ENCODE data around the gene ZNF174. TPM values are rescaled to one million over a fixed set of nuclear protein-coding genes. Genes with fewer than 3 reads are reported as not detected.
A peak's percentile ranks its signal among the peaks of the same experiment; 100 is the strongest.

ZNF174 gene
- total RNA-seq, 1 donor from 2014 or later = 7.7 TPM

DNA sequence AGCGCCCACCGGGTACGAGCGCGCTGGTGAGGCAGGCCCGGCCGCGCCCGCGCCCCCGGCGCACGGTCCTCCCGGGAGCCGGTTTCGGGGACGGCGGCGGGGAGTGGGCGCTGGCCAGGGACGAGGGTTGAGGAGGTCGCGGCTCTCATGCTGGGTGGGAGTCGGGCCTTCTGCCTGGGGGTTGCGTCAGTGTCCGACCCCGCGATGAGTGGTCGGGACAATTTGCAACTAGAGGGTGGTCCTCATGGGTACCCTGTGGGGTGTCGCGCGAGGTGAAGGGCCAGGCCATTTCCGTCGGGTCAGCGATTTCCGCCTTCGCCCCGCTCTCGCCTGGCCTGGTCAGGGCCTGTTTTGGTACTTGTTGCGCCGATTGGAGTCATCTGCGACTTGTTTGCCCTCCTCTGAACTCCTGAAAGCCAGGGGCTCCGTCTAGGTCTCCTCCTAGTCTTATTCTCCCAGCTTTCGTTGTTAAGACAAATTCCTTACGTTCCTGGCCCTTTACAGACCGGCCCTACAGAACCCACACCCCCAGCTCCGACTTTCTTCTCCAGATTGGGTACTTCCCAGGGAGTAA lies 57.4 kb downstream of the ZNF174 start:
- ATAC-seq (peak; percentile 2), DNase-seq (peak; percentile 75)
- H3K27ac ChIP-seq = peak overlapping the region; percentile 99
- TF ChIP-seq, protein P1, sequence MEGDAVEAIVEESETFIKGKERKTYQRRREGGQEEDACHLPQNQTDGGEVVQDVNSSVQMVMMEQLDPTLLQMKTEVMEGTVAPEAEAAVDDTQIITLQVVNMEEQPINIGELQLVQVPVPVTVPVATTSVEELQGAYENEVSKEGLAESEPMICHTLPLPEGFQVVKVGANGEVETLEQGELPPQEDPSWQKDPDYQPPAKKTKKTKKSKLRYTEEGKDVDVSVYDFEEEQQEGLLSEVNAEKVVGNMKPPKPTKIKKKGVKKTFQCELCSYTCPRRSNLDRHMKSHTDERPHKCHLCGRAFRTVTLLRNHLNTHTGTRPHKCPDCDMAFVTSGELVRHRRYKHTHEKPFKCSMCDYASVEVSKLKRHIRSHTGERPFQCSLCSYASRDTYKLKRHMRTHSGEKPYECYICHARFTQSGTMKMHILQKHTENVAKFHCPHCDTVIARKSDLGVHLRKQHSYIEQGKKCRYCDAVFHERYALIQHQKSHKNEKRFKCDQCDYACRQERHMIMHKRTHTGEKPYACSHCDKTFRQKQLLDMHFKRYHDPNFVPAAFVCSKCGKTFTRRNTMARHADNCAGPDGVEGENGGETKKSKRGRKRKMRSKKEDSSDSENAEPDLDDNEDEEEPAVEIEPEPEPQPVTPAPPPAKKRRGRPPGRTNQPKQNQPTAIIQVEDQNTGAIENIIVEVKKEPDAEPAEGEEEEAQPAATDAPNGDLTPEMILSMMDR (IDR thresholded peaks at IDR 0.05) = no peak
- intact Hi-C loops (cut with DNase I) = no loop called here
- H3K4me3 ChIP-seq = peak overlapping the region; percentile 86
- no peaks in the 10 kb centered on the region for H3K27me3 ChIP-seq
- H3K9me3 ChIP-seq = no peaks in the 10 kb centered on the region
- no peaks in the 10 kb centered on the region for H3K36me3 ChIP-seq
- H3K4me1 ChIP-seq = peaks cover 50% of the 10 kb centered on the region

DNA sequence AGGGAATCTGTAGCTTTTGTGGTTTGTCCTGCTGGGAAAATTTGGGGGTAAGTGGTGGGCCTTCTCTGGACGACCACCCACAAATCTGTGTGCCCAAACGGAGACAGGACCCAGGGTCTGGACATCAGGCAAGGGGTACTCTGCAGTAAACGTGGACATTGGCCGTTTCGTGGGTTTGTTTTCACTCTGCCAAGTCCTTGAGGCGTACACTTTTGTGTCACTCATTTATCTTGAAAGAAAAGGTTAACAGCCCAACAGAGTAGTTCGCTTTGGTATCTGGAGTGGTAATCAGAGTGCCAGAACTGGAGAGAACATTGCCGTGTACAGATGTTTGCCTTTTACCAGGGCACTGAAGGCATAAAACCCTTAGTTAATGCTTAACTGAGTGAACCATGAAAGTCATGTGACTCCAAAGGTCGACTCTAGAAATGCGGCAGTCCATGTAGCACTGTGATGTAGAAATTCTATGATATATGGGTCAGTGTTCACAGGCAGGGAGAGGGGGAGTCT lies 57.9 kb downstream of the ZNF174 start:
- peak overlapping the region; percentile 99 for H3K27ac ChIP-seq
- TF ChIP-seq, protein P1 (IDR thresholded peaks at IDR 0.05) = no peak
- no peaks in the 10 kb centered on the region for H3K27me3 ChIP-seq
- intact Hi-C loops (cut with DNase I) = no loop called here
- H3K9me3 ChIP-seq = no peaks in the 10 kb centered on the region
- H3K36me3 ChIP-seq = no peaks in the 10 kb centered on the region
- no peak for DNase-seq
- peak; percentile 44 for ATAC-seq
- peak overlapping the region; percentile 86 for H3K4me3 ChIP-seq
- H3K4me1 ChIP-seq = peaks cover 50% of the 10 kb centered on the region

Other genes starting within 250 kb of the ZNF174 start
- gene OR1F1, start 213.0 kb upstream of the ZNF174 start, total RNA-seq = not detected
- gene ZNF200, start 166.1 kb upstream of the ZNF174 start, total RNA-seq = 7.4 TPM
- 8.3 TPM for gene MEFV, start 144.6 kb upstream of the ZNF174 start, total RNA-seq
- gene ZNF263, start 117.7 kb upstream of the ZNF174 start, total RNA-seq = 27.6 TPM
- gene TIGD7, start 95.8 kb upstream of the ZNF174 start, total RNA-seq = 6.9 TPM
- 26.1 TPM for gene ZNF75A, start 95.7 kb upstream of the ZNF174 start, total RNA-seq
- not detected for gene OR2C1, start 45.3 kb upstream of the ZNF174 start, total RNA-seq
- gene ZSCAN32, start 211 bp upstream of the ZNF174 start, total RNA-seq = 13.1 TPM
- gene ZNF597, start 42.3 kb downstream of the ZNF174 start, total RNA-seq = 5.1 TPM
- gene NAA60, start 42.5 kb downstream of the ZNF174 start, total RNA-seq = 56.2 TPM
- not detected for gene C16orf90, start 94.3 kb downstream of the ZNF174 start, total RNA-seq
- gene CLUAP1, start 99.8 kb downstream of the ZNF174 start, total RNA-seq = 23.3 TPM
- 5.5 TPM for gene NLRC3, start 176.2 kb downstream of the ZNF174 start, total RNA-seq
- 5.1 TPM for gene SLX4, start 210.4 kb downstream of the ZNF174 start, total RNA-seq